ENCODE data around the gene EMP2.
A peak's percentile ranks its signal among the peaks of the same experiment; 100 is the strongest.
"Not testable (repeated sequence)": the region's sequence is repeated elsewhere in the genome, so short reads cannot be mapped to it uniquely, and the experiment has no call there.

The EMP2 gene

DNA sequence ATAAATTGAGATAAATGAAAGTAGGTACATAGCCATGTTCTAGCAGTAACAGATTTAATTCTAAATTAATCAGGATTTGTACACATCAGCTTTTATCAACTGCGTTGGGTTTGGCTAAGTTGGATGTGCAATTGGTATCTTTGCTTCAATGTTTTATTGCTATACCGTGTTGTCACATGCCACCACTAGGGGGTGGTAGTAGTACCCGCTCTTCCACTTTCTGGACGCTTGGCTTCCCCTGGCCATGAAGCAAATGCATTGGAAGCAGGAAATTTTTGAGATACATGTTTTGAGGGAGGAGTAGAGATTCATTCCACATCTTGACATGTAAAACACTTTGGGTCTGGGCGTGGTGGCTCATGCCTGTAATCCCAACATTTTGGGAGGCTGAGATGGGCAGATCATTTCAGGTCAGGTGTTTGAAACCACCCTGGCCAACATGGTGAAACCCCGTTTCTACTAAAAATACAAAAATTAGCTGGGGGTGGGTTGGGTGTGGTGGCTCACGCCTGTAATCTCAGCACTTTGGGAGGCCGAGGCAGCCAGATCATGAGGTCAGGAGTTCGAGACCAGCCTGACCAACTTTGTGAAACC lies 58.6 kb downstream of the EMP2 start:
- DNase-seq (ENCODE audit: low spot score): peak; percentile 78

DNA sequence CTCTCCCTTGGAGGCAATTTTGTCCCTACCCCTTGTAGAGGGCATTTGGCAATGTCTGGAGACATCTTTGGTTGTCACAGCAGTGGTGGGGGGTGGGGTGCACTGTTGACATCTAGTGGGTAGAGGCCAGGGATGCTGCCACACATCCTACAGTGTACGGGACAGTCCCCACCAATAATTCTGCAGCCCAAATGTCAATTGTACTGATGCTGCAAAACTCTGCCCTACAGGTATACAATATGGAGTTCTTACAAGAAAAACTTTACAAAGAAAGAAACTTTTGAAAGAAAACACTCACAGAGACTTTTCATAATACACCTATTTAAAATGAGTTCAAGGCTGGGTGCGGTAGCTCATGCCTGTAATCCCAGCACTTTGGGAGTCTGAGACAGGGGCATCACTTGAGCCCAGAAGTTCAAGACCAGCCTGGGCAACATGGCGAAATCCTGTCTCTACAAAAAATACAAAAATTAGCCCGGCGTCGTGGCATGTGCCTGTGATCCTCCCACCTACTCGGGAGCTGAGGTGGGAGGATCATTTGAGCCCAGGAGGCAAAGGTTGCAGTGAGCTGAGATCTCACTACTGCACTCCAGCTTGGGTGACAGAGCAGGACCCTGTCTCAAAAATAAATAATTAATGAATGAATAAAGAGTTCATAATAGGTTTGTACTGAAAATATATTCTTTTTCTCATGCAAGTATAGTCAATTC lies 59.4 kb downstream of the EMP2 start:
- DNase-seq (ENCODE audit: low spot score): no peak

DNA sequence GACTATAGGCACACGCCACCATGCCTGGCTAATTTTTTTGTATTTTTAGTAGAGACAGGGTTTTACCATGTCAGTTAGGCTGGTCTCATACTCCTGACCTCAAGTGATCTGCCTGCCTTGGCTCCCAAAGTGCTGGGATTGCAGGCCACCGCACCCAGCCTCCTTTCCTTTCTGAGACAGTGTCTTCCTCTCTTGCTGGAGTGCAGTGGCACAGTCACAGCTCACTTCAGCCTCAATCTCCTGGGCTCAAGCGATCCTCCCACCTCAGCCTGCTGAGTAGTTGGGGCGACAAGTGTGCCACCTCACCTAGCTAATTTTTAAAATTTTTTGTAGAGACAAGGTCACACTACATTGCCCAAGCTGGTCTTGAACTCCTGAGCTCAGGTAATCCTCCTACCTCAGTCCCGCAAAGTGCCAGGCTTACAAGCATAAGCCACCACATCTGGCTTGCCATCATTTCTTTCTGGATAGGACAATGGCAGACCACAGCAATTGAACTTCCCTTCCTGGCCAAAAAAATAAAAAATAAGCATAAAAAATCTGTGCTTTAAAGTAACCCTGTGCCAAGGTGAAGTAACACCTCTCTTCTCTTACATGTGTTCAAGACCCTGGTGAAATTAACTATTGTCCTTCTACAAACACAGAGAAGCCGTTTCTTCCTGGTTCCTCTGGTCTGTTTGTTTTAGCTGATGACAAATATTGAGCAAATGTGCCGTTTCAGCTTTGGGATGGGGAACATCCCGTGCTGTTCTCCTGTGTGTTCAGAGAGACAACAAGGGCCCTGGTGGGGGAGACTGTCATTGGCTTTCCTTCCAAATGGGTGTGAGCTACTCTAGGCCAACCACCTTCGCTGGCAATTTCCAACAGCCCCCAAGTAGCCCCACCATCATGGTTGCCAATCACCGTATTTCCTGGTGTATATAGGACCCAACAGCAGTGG lies 60.2 kb downstream of the EMP2 start:
- no peak for DNase-seq (ENCODE audit: low spot score)

DNA sequence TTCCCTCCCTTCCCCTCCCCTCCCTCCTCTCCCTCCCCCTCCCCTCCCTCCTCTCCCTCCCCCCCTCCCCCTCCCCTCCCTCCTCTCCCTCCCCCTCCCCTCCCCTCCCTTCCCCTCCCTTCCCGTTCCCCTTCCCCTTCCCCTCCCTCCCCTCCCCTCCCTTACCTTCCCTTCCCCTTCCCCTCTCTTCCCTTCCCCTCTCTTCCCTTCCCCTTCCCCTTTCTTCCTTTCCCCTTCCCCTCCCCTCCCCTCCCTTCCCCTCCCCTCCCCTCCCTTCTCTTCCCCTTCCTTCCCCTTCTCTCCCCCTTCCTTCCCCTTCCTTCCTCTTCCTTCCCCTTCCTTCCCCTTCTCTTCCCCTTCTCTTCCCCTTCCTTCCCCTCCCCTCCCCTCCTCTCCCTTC lies 61.1 kb downstream of the EMP2 start:
- DNase-seq (ENCODE audit: low spot score): no peak

DNA sequence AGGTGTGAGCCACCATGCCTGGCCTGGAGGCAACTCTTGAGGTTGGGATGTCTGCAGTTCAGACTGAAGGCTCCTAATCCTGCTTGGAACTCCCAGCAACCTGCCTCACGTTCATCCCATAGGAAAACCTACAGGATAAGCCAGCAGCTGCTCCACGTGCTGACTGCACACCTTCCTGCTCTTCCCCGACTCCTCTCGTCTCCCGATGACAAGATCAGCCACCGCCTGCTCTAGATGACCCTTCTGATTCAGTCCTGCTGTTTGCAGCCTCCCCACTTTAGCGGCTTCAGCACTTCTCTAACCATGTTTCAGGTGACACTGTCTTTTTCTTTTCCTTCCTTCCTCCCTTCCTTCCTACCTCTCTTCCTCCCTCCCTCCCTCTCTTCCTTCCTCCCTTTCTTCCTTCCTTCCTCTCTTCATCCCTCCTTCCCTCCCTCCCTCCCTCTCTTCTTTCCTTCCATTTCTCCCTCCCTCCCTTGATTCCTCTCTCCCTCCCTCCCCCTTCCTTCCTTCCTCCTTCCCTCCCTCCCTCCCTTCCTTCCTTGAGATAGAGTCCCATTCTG lies 61.8 kb downstream of the EMP2 start:
- no peak for DNase-seq (ENCODE audit: low spot score)

DNA sequence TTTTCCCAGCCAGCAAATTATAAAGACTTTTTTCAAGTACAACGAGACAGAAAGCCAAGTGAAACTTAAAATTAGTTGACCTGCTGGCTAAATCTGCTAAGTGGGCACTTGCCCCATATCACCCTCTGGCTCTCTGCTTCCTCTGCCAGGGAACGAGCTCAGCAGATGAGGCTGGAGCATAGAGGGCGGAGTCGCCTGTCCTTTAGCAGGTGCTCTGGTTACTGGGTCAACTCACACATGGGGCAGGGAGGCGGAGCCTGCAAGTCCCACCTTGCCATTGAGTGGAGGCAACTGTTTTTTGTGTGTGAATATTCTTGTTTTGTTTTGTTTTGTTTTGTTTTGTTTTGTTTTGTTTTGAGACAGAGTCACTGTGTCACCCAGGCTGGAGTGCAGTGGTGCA lies 62.5 kb downstream of the EMP2 start:
- DNase-seq (ENCODE audit: low spot score): no peak

DNA sequence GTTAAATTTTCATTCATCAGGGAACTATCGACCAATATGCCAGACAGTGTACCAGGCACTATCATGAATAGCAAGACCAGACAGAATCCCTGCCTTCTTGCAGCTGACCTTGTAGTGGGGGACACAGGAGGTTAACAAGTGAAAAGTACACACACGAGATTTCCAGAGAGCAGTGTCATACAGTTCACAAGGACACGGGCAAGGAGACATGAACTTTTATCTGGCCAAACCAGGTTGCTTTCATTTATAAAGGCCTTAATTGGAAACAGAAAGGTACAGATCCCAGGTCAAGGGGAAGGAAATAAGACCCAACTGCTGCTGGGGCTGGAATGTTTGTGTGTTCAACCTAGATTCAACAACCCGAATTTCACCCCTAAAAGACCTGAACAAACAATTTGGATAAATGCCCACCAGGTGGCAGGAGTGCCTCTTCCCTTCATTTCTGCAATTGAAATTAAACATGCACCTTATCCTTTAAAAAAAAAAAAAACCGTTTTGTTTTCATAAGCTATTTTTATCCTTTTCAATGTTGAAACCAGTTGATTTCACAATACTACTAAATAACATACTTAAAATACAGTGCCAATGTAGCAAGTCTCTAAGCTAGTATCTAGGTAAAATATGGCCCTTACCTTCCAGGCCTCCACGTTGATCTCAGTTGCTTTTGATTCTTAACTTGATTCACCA lies 65.9 kb downstream of the EMP2 start:
- DNase-seq (ENCODE audit: low spot score): peak; percentile 58

DNA sequence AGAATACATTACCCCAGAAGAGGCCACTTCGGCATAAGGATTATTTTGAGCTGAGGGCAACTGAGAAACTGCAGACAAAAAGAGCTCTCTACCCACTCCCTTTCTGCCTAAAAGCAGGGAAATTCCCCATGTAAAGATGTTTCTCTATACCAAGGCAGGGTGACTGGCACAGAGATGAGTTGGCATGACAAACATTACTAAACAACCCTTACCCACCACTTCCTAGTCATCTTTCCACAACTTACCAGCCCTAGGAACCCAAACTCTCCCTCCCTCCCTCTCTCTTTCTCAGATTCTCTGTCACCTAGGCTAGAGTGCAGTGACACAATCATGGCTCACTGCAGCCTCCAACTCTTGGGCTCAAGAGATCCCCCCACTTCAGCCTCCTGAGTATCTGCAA lies 68.6 kb downstream of the EMP2 start:
- DNase-seq (ENCODE audit: low spot score): no peak

DNA sequence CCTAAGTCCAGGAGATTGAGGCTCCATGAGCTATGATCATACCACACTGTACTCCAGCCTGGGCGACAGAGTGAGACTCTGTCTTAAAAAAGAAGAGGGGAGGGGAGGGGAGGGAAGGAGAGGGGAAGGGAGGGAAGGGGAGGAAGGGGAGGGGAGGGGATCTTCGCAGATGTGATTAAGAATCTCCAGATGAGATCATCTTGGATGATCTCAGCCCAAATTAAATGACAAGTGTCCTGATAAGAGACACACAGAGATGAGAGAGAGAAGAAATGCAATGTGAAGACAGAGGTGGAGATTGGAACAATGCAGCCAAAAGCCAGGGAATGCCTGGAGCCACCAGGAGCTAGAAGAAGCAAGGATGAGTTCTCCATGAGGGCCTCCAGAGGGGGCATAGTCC lies 70.1 kb downstream of the EMP2 start:
- DNase-seq (ENCODE audit: low spot score): no peak

DNA sequence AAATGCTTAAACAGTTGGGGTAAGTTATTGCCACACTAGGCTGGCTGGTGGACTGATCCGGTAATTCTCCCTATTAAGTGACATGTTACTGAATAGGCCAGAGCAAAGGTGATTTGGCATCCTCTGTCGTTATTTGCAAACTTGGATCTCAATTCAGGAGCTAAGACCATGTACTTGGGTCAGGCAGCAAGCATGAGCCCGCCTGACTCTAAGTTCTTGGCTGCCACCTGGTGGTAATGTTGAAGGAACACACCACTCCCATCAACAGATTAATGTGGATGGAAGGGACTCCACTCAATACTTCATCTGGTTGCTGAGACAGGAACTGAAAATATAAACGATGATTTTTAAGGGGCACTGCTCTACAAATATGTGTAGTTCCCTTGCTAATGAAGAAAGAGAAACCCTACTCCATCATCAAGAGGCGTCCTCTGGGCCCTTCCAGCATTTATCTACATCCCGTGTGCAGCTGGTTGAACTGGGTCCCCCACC lies 70.8 kb downstream of the EMP2 start:
- peak; percentile 82 for DNase-seq (ENCODE audit: low spot score)

DNA sequence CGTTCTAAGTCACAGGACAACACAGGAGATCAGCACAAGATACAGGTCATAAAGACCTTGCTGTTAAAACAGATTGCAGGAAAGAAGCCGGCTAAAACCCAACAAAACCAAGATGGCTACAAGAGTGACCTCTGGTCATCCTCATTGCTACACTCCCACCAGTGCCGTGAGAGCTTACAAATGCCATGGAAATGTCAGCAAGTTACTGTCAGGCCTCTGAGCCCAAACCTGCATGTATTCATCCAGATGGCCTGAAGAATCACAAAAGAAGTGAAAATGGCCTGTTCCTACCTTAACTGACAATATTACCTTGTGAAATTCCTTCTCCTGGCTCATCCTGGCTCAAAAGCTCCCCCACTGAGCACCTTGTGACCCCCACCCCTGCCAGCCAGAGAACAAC lies 75.1 kb downstream of the EMP2 start:
- DNase-seq (ENCODE audit: low spot score): not testable (repeated sequence)

DNA sequence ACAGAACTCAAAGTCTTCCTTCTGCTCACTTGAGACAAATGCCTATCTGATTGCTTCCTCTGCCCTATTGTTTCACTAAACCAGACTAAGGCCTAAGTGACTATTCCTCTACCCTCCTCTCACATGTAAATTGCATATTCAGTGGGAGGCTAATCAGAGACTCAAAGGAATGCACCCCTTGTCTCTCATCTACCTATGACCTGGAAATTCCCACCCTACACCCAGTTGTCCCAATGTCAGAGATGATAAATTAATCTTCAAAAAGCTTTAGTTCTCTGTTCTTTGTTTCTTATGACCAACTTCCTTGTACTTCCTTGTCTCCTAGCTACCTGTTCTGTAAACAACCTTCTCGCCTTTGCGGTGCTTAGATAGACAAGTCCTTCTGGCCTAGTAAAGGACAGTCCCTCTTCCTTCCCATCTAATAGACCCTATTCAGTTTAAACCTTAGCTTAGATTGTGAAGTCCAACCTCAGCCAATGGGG lies 76.0 kb downstream of the EMP2 start:
- no peak for DNase-seq (ENCODE audit: low spot score)

DNA sequence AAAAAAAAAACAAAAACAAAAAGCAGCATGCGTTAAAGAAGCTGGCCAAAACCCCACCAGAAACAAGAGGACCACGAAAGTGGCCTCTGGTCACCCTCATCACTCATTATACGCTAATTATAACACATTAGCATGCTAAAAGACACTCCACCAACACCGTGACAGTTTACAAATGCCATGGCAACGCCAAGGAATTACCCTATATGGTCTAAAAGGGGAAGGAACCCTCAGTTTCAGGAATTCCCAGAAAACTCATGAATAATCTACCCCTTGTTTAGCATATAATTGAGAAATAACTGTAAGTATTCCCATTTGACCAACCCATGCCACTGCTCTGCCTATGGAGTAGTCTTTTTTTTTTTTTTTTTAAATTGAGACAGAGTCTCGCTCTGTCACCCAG lies 77.6 kb downstream of the EMP2 start:
- DNase-seq (ENCODE audit: low spot score): no peak

DNA sequence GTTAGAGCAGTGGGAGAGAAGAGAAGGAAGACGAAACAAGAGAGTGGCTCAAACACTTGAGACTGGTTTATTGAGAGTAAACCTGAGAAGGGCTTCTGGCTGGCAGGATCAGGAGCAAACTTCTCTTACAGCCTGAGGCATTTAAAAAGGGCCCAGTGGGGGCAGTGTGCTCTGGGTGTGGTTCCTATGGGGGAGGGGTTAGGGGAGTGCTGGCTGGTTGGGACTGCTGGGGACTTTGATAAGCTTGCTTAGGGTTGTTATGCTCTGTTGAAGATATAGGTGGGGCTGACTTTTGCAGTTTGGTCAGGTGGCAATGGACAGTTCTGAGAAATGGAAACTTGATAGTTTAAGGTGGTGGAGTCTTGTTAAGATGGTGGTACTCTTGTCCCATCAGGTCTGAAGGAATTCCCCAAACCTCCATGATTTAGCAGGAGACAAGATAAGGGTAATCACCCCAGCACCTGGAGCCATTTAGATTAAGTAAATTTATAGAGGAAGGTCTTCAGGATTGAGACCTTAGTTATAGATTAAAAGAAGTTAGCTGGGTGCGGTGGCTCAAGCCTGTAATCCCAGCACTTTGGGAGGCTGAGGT lies 79.3 kb downstream of the EMP2 start:
- no peak for DNase-seq (ENCODE audit: low spot score)

DNA sequence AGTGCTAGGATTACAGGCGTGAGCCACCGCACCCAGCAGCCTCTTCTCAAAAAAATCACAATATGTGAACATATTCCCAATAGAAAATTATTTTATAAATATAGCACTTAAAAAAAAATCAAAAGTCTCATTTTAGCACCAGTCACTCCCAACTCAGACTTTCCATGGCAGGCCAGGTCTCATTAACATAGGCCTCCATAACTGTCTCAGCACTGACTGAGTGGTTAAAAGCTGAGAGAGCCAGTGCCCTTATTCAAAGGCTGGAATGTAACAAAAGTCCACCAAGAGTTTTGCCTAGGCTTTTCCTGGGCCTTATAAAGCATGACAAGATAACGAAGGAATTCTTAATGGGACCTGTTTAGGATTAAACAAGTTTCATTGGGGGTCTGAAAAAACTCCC lies 79.8 kb downstream of the EMP2 start:
- DNase-seq (ENCODE audit: low spot score): no peak

DNA sequence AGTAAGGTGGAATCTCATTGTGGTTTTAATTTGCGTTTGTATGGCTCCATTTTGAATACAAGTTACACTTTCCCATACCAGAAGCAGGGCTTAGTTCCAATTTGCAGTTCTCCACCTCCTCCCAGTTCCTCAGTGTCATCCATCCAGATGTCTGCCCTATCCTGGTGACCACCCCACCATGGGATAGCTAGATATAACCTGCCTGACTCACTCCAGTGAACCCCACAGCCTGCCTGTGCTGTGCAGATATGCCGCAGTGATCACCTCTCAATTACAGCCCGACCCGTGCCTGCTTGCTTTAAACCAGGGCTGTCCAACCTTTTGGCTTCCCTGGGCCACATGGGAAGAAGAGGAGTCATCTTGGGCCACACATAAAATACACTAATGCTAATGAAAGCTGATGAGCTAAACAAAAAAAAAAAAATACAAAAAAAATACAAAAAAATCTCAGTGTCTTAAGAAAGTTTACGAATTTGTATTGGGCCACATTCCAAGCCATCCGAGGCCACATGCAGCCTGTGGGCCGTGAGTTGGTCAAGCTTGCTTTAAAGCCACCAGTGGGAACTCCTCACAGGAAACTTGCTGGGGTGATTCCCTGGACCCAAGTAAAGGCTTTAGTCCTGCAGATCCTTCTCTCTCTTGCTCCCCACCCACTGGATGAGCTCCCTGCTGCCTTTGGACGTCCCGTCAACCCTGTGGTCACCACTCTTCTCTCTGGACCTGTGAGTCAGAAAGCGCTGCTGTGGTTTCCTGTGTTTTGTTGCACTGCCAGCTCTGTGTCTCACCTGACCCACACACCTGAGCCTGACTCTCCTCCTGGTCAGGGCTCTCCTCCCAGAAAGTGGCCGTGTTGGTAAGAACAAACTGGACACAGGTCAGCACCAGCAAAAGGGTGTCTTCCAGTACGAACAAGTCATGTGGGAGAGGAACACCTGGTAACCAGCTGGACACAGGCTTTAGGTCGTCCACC lies 83.0 kb downstream of the EMP2 start:
- no peak for DNase-seq (ENCODE audit: low spot score)

DNA sequence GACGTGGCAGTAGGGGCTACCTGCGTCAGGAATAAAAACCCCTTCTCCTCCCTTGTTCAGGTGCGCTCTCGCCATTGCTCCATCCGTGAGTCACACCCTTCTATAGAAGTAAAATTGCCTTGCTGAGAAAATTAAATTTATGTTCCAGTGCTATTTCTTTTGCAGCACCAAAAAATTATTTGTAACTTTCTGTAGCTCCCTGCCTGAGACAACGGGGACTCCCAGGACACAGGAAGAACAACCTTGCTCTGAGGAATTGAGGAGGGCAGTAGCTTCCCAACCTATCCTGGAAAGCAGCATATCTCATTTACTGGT lies 85.4 kb downstream of the EMP2 start:
- DNase-seq (ENCODE audit: low spot score): no peak

DNA sequence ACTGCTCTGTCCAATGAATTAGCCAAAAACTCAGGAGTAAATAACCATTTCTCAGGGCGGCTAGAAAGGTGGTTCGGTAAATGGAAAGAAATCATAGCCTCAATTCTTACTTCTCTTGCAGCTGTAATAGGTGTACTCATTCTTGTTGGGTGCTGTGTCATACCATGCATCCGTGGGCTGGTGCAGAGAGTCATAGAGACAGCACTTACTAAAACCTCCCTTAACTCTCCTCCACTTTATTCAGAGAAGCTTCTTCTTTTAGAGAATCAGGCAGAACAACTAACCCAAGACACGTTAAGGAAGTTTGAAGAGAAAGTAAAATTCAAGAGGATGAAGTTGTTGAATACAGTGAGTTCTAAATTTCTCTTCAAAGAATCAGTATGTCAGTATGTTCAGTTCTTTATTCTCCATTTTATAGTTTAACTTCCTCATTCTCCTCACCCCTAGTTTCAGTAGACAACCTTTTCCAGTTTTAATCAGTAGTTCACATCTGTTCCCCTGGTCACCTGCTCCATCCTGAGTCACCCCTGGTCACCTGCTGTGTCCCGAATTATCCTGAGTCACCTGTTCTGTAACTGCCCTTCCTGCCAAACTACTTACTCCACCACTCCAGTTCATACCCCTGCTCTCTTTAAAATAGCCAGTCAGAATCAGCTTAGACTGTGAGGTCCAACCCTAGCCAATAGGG lies 85.9 kb downstream of the EMP2 start:
- DNase-seq (ENCODE audit: low spot score): no peak

DNA sequence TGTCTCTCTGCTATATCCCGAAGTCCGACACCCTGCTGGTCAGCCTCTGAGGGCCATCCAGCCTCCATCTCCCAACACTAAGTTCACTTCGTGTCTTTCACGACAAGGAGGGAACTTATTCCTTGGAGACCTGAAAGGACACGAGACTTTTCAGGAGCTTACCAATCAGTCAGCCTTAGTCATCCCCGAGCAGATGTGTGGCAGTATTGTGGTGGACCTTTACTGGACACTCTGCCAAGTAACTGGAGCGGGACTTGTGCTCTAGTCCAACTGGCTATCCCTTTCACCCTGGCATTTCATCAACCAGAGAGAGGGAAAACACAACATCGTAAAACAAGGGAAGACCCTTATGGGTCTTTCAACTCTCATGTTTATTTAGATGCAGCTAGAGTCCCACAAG lies 87.1 kb downstream of the EMP2 start:
- no peak for DNase-seq (ENCODE audit: low spot score)

DNA sequence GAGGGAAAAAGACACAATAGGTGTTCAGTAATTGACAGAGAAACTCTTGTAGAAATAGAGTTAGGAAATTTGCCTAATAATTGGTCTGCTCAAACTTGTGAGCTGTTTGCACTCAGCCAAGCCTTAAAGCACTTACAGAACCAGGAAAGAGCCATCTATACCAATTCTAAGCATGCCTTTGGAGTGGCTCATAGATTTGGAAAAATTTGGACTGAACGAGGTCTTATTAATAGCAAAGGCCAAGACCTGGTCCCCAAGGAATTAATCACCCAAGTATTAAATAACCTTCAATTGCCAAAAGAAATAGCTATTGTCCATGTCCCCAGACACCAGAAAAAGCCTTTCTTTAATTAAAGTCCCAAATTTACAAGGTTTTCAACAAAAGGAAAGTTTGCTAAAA lies 90.3 kb downstream of the EMP2 start:
- no peak for DNase-seq (ENCODE audit: low spot score)

All from iPS-NIHi11 (cell line).